Erythroblast (primary cell): ENCODE results near the gene PALLD.

ENCODE experiments used
- DNase-seq, 2 experiments: peaks; one replicate each; lab custom pipeline; 2025; lab: John Stamatoyannopoulos, UW
- GATA1 ChIP-seq: IDR thresholded peaks from 2 replicates; pipeline ENCODE4 v1.6.1; 2011; ENCODE audit warnings: low read depth, mild to moderate bottlenecking, control low read depth, low read length, moderate library complexity
- POLR2A ChIP-seq: IDR thresholded peaks from 2 replicates; pipeline ENCODE4 v1.6.1; 2011; ENCODE audit warnings: mild to moderate bottlenecking, low read length

PALLD gene

GRCh38 chr4:168658751-168659150, 161.9 kb downstream of the PALLD start:
- TF ChIP-seq POLR2A (no peak), GATA1 (no peak)
- DNase-seq: no peak

- no peak for TF ChIP-seq POLR2A
- TF ChIP-seq GATA1: no peak
- DNase-seq: no peak
Measured at GRCh38 chr4:168659741-168660465, 163.1 kb downstream of the PALLD start.

DNA sequence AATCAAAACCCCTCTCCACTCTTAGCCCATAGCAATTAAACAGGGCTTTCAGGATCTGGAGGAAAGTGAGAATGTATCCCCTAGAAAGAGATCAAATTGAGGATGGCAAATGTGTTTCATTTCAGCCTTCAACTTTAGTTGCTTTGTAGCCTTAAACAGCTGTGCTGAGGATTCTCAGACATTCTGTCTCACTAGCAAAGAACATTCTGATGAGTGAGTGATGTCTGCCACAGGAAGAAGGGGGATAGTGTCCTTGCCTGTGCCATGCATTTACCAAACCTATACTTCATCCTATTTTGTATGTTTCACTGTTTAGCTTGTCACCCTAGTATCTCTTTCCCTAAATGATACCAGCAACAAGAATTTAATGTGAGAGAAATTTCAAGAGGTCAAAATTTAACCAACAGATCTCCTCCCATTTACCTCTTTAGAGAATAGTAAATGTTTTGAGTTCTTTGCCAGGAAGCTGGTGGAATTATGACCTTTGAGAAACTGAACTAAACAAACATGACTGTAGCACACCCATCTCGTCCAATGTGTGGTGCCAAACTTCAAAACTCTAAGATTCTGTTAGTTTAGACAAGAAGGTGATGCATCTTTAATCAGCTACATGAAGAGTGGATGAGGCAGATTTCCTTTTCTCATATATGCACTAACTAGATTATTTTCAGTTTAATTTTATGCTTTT, 165.6 kb downstream of the PALLD start:
- no peak for DNase-seq
- TF ChIP-seq GATA1 (no peak), POLR2A (no peak)

- TF ChIP-seq GATA1 (no peak), POLR2A (no peak)
- DNase-seq: no peak
Measured at GRCh38 chr4:168664242-168664891, 167.5 kb downstream of the PALLD start.

DNA sequence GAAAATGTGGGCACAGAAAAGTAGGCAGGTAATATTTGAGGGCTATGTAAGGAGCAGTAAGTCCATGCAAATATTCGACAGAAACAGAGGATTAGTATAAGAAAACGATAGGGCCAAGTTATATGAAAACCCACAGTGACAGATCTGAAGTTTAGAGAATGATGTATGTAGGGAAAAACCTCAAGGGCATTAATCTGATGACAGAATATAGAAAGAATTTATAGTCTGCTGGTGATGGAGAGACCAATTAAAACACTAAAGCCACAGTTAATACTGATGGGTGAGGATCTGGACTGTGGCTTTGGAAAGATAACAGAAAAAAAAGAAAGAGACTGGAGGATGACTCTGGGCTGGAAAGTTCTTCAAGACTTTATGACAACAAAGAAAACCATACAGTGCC, 169.7 kb downstream of the PALLD start:
- no peak for DNase-seq
- TF ChIP-seq POLR2A: no peak
- no peak for TF ChIP-seq GATA1

DNA sequence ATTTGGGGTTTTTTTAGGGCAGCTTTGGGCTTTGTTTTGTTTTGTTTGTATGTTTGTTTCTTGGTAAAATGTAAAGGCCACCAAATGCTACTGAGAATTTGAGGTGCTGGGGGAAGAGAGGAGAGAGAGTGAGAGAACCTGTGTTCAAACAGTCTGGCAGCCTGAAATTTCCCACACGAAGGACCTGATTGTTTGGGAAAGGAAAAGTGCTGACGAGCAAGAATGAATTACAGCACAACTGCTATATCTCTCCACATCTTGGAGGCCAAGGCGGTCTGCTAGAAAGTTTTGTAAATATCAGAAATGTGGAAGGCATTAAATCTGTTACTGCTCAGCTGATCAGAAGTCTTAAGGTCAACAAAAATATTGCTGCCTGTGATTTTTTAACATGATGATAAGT, 170.5 kb downstream of the PALLD start:
- no peak for DNase-seq
- TF ChIP-seq POLR2A (no peak), GATA1 (no peak)

GRCh38 chr4:168667921-168668320, 171.1 kb downstream of the PALLD start:
- TF ChIP-seq POLR2A (no peak), GATA1 (no peak)
- DNase-seq: no peak

GRCh38 chr4:168673476-168673875, 176.6 kb downstream of the PALLD start:
- TF ChIP-seq GATA1: no peak
- no peak for TF ChIP-seq POLR2A
- no peak for DNase-seq

DNA sequence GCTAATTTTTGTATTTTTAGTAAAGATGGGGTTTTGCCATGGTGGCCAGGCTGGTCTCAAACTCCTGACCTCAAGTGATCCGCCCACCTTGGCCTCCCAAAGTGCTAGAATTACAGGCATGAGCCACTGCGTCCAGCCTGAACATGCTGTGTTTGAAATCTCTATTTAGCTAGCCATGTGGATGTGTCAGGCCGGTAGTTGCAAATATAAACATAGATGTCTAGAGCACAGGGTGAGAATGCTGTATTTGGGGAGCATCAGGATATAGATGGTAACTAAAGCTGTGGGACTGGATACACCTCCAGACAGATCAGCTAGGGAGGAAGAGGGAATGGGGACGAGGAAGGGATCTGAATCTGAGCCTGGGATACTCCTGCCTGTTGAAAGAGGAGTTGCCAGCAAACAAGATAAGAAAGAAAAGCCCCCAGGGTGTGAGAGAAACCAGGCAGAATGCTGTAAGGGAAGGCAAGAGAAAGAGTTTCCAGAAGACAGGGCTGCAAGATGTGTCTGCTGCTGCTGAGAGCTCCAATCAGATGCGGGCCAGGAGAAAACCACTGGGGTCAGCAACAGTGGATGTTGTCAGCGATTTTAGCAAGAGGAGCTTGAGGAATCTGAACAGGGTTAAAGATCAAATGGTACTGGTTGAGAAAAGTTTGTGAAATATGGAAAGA, 177.4 kb downstream of the PALLD start:
- no peak for DNase-seq
- TF ChIP-seq GATA1 (no peak), POLR2A (no peak)

GRCh38 chr4:168674866-168675265, 178.0 kb downstream of the PALLD start:
- TF ChIP-seq GATA1 (no peak), POLR2A (no peak)
- DNase-seq: no peak

DNA sequence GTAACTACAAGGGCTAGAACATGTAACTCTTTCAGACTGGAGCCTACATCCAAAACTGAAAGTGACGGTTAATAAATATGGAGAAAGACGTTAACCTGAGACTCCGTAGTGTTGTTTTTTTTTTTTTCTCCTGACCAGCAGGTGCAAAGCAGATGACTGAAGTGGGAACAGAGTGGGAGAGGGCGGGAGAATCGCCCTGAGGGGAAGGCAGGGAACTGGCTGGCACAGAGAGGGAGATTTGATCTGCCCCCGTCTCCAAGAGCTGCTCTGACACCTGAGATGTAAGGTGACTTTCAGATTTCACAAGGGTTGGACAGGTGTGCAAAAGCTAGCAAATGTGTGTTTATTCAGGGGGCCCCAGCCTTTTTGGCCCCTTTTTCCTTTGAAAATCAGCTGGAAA, 180.2 kb downstream of the PALLD start:
- no peak for TF ChIP-seq POLR2A
- no peak for TF ChIP-seq GATA1

GRCh38 chr4:168677879-168678278, 181.0 kb downstream of the PALLD start:
- no peak for TF ChIP-seq POLR2A
- TF ChIP-seq GATA1: no peak
- no peak for DNase-seq

More for the DNA sequence above, 180.2 kb downstream of the PALLD start:
- DNase-seq: no peak

GRCh38 chr4:168678751-168679366, 182.0 kb downstream of the PALLD start:
- no peak for DNase-seq
- TF ChIP-seq POLR2A: no peak
- no peak for TF ChIP-seq GATA1

DNA sequence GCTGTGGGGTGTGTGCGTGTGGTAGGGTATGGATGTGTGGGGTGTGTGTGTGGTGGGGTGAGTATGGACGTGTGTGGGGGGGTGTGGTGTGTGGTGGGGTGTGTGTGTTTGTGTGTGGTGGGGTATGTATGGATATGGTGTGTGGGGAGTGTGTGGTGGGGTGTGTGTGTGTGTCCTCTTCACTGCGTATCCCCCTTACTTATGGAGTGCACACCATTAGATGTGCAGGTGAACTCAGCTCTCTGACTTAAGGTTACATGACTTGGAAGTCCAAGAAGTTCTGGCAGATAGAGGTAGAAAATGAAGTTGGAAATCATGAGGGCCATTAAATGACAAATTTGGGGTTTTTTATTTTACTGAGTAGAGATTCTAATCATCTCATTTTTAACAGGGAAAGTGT, 182.5 kb downstream of the PALLD start:
- no peak for DNase-seq
- TF ChIP-seq GATA1 (no peak), POLR2A (no peak)
